Activated CD8-positive, alpha-beta T cell treated with anti-CD3 and anti-CD28 coated beads for 36 hours (primary cell): Measurements from ENCODE around the gene RPUSD2. TPM values are rescaled to one million over a fixed set of nuclear protein-coding genes. Genes with fewer than 3 reads are reported as not detected.

Experiments used
- ATAC-seq: fragments of 200-7000 bp; cut with Tn5 transposase; one replicate; pipeline ENCODE4 v1.10.0; 2021; ENCODE audit warnings: mild to moderate bottlenecking, moderate library complexity
- CTCF ChIA-PET: fragments of 350-600 bp; sonication (Branson Sonifier 250); formaldehyde crosslinking; loops from one replicate; lab custom pipeline; 2021; ENCODE audit warnings: antibody characterized with exemption; lab: Charles Lee
- POLR2A ChIA-PET: fragments of 350-600 bp; sonication (Branson Sonifier 250); formaldehyde crosslinking; loops from one replicate; lab custom pipeline; 2021; ENCODE audit warnings: antibody characterized with exemption; lab: Charles Lee
- DNase-seq: peaks from one replicate; pipeline ENCODE4 v3.0.0-alpha.2; 2020
- H3K27ac Mint-ChIP-seq: one replicate; pipeline ENCODE4 v1.8.0; 2021; ENCODE audit warnings: mild to moderate bottlenecking, mixed read lengths
- H3K27me3 Mint-ChIP-seq: one replicate; pipeline ENCODE4 v1.8.0; 2021; ENCODE audit warnings: mixed read lengths
- H3K36me3 Mint-ChIP-seq: one replicate; pipeline ENCODE4 v1.8.0; 2021; ENCODE audit warnings: low read depth, mixed read lengths
- H3K4me1 Mint-ChIP-seq: one replicate; pipeline ENCODE4 v1.8.0; 2021; ENCODE audit warnings: low read depth, mixed read lengths
- H3K4me3 Mint-ChIP-seq: one replicate; pipeline ENCODE4 v1.8.0; 2021; ENCODE audit warnings: mild to moderate bottlenecking, moderate library complexity, mixed read lengths
- H3K9me3 Mint-ChIP-seq: one replicate; pipeline ENCODE4 v1.8.0; 2021; ENCODE audit warnings: mixed read lengths
- CTCF ChIP-seq: fragments of 200-600 bp; IDR thresholded peaks from one replicate; pipeline ENCODE4 v1.8.0; 2022; ENCODE audit warnings: antibody characterized with exemption, mild to moderate bottlenecking
- intact Hi-C: fragments of 100-400 bp; cut with micrococcal nuclease; formaldehyde crosslinking; loops from one replicate; pipeline ENCODE4 v1.10.0; 2022
- total RNA-seq, 2 experiments: library from RNA; stranded (reverse); gene quantifications; one replicate each; pipeline ENCODE4 v1.2.3, GENCODE V29; 2021

Gene RPUSD2
- total RNA-seq, 2 experiments from 2014 or later: 17.2 to 19.0 TPM

- POLR2A ChIA-PET: no interaction called here
- ATAC-seq (no peak), DNase-seq (no peak)
- Mint-ChIP-seq H3K4me3 (no peak overlapping the region), H3K4me1 (no peaks in the 10 kb centered on the region), H3K9me3 (no peaks in the 10 kb centered on the region), H3K36me3 (no peaks in the 10 kb centered on the region), H3K27ac (no peak overlapping the region), H3K27me3 (no peaks in the 10 kb centered on the region)
- intact Hi-C loops: no loop called here
- no peak for TF ChIP-seq CTCF
- CTCF ChIA-PET: no interaction called here
Observed at GRCh38 chr15:40533763-40534364, 35.2 kb upstream of the RPUSD2 start.

GRCh38 chr15:40534371-40534770, 34.7 kb upstream of the RPUSD2 start:
- no peaks in the 10 kb centered on the region for H3K27me3 Mint-ChIP-seq
- intact Hi-C loops: no loop called here
- POLR2A ChIA-PET: interaction anchor here (0.7 kb wide), 1 partner anchor 911 kb away, joined by 3 read pairs; no protein-coding TSS in a partner anchor

GRCh38 chr15:40536501-40536900, 32.6 kb upstream of the RPUSD2 start:
- DNase-seq (no peak), ATAC-seq (no peak)
- ChIA-PET POLR2A (interaction anchor here (1.7 kb wide), 1 partner anchor 33 kb away, joined by 5 read pairs; the partner anchor contains the start of gene RPUSD2), CTCF (no interaction called here)
- TF ChIP-seq CTCF: no peak
- no peak overlapping the region for H3K4me3 Mint-ChIP-seq
- no peaks in the 10 kb centered on the region for H3K36me3 Mint-ChIP-seq
- H3K27me3 Mint-ChIP-seq: no peaks in the 10 kb centered on the region
- intact Hi-C loops: no loop called here
- no peaks in the 10 kb centered on the region for H3K9me3 Mint-ChIP-seq
- H3K4me1 Mint-ChIP-seq: no peaks in the 10 kb centered on the region
- no peak overlapping the region for H3K27ac Mint-ChIP-seq

More at GRCh38 chr15:40534371-40534770, 34.7 kb upstream of the RPUSD2 start:
- DNase-seq (no peak), ATAC-seq (no peak)
- no peak overlapping the region for H3K27ac Mint-ChIP-seq
- H3K4me1 Mint-ChIP-seq: no peaks in the 10 kb centered on the region
- no peak for TF ChIP-seq CTCF
- no peaks in the 10 kb centered on the region for H3K9me3 Mint-ChIP-seq
- CTCF ChIA-PET: no interaction called here
- no peaks in the 10 kb centered on the region for H3K36me3 Mint-ChIP-seq
- no peak overlapping the region for H3K4me3 Mint-ChIP-seq

- no peak overlapping the region for H3K4me3 Mint-ChIP-seq
- no peaks in the 10 kb centered on the region for H3K27me3 Mint-ChIP-seq
- ATAC-seq: no peak
- no peaks in the 10 kb centered on the region for H3K36me3 Mint-ChIP-seq
- peaks cover 4% of the 10 kb centered on the region for H3K4me1 Mint-ChIP-seq
- no peak overlapping the region for H3K27ac Mint-ChIP-seq
- TF ChIP-seq CTCF: no peak
- no peaks in the 10 kb centered on the region for H3K9me3 Mint-ChIP-seq
- CTCF ChIA-PET: no interaction called here
- intact Hi-C loops: no loop called here
- POLR2A ChIA-PET: no interaction called here
- no peak for DNase-seq
Observed at GRCh38 chr15:40538976-40539375, 30.1 kb upstream of the RPUSD2 start.

GRCh38 chr15:40543082-40543481, 26.0 kb upstream of the RPUSD2 start:
- intact Hi-C loops: no loop called here
- Mint-ChIP-seq H3K4me1 (peaks cover 5% of the 10 kb centered on the region), H3K27ac (no peak overlapping the region), H3K36me3 (peaks cover 2% of the 10 kb centered on the region), H3K9me3 (no peaks in the 10 kb centered on the region), H3K4me3 (no peak overlapping the region), H3K27me3 (no peaks in the 10 kb centered on the region)
- DNase-seq (no peak), ATAC-seq (no peak)
- ChIA-PET POLR2A (no interaction called here), CTCF (no interaction called here)
- TF ChIP-seq CTCF: no peak
